MM.1S (cell line): Measurements from ENCODE around the gene ARVCF.

Experiments used
- EZH2 ChIP-seq: fragments of 300-600 bp; sonication (generic); optimal IDR thresholded peaks from 2 replicates; pipeline ENCODE3; 2017; ENCODE audit warnings: low read depth, mild to moderate bottlenecking, antibody characterized with exemption, low read length, mixed read lengths
- EZH2phosphoT487 ChIP-seq: fragments of 300-600 bp; sonication (generic); IDR thresholded peaks from 2 replicates; pipeline ENCODE4 v1.6.1; 2018; ENCODE audit warnings: antibody characterized with exemption, low read length
- TF ChIP-seq, protein P1 (sequence below): fragments of 300-600 bp; sonication (generic); IDR thresholded peaks from 2 replicates; pipeline ENCODE4 v1.5.1; 2016; ENCODE audit warnings: antibody characterized with exemption, low read length, mixed read lengths

GRCh38 chr22:20008221-20008995, 8.2 kb downstream of the ARVCF start:
- TF ChIP-seq EZH2 (no peak), EZH2phosphoT487 (no peak)
- TF ChIP-seq, protein P1, sequence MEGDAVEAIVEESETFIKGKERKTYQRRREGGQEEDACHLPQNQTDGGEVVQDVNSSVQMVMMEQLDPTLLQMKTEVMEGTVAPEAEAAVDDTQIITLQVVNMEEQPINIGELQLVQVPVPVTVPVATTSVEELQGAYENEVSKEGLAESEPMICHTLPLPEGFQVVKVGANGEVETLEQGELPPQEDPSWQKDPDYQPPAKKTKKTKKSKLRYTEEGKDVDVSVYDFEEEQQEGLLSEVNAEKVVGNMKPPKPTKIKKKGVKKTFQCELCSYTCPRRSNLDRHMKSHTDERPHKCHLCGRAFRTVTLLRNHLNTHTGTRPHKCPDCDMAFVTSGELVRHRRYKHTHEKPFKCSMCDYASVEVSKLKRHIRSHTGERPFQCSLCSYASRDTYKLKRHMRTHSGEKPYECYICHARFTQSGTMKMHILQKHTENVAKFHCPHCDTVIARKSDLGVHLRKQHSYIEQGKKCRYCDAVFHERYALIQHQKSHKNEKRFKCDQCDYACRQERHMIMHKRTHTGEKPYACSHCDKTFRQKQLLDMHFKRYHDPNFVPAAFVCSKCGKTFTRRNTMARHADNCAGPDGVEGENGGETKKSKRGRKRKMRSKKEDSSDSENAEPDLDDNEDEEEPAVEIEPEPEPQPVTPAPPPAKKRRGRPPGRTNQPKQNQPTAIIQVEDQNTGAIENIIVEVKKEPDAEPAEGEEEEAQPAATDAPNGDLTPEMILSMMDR, result no peak
